KBM-7 (cell line): ENCODE results near the gene SBF2.
"Not testable (repeated sequence)": the region's sequence is repeated elsewhere in the genome, so short reads cannot be mapped to it uniquely, and the experiment has no call there.

Source experiments
- DNase-seq: peaks from one replicate; pipeline ENCODE4 v3.0.0-alpha.2; 2015
- in situ Hi-C: fragments of 300-500 bp; cut with MboI; formaldehyde crosslinking; loops from 2 replicates; pipeline ENCODE4 v1.14.3; 2020; ENCODE audit warnings: low sequenced_read_pairs, low pct_unique_long_range_greater_than_20kb, mixed read lengths

Gene SBF2

GRCh38 chr11:9955391-9955790 lies 338.6 kb downstream of the SBF2 start:
- no peak for DNase-seq
- in situ Hi-C loops, result loop anchor here (25.0 kb wide), 1 partner anchor 193 kb away; no protein-coding TSS in a partner anchor

GRCh38 chr11:9953994-9954626 lies 339.9 kb downstream of the SBF2 start:
- DNase-seq, result no peak
- in situ Hi-C loops, result loop anchor here (25.0 kb wide), 1 partner anchor 192 kb away; no protein-coding TSS in a partner anchor

GRCh38 chr11:9952511-9953196 lies 341.4 kb downstream of the SBF2 start:
- in situ Hi-C loops, result loop anchor here (25.0 kb wide), 1 partner anchor 190 kb away; no protein-coding TSS in a partner anchor
- no peak for DNase-seq

DNA sequence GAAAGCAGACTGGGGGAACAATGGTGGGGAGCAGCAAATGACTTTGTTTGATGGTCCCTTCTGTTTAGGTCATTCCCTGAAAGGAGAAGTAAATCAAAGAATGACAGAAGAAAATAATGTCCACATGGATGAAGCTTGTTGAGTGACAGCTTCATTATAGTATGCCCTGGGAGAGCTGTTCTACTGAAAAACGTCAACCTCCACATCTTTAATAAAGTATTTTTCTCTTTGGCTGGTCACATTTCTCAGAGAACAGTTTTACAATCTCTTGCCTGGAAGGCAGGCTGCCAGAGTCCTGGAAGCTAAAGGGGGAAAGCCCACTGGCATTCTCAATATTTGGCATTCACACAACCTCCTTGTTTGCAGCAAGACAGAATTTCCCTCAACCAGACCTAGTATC lies 342.2 kb downstream of the SBF2 start:
- in situ Hi-C loops, result loop anchor here (25.0 kb wide), 1 partner anchor 190 kb away; no protein-coding TSS in a partner anchor
- no peak for DNase-seq

DNA sequence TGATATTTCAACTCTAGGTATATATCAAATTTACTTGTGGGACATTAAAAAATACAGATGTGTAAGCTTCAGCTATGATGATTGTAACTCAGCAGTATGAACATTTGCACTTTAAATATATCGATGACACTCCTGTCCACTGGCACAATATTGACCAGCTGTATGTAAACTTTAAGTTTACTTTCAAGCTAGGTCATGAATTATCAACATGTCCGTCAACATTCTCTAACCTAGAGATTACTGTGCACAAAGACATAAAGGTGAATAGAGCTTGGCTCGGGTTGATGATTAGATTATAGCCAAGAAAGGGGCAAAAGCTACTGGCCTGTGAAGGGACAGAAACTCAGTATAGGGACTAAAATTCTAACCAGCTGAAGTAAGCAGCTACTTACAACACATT lies 343.6 kb downstream of the SBF2 start:
- in situ Hi-C loops, result loop anchor here (25.0 kb wide), 1 partner anchor 188 kb away; no protein-coding TSS in a partner anchor
- DNase-seq, result no peak

DNA sequence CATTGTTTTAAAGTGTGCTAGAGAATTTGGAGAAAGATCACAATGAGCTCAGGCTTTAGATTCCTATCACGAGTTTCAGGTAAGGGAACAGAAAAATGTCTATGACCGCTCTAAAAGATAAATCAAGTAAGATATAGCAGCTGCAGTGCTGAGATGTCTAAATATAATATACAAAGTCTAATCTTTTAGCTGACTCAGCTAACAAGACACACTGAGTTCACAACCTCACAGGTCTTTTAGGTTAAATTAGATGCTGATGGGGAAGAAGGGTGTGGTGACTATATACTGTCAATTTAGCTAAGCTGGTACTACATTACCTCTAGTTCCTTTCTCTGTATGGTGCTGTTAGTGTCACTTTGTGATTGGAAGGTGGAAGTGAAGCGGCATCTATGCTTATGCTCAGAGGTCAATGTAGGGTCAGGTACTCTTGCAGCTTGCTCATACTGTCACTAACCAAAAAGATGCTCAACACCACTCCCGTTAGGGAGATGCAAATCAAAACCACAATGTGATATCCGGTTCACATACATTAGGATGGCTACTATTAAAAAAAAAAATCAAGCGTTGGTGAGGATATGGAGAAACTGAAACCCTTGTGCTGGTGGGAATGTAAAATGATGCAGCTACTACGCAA lies 346.7 kb downstream of the SBF2 start:
- in situ Hi-C loops, result no loop called here
- no peak for DNase-seq

DNA sequence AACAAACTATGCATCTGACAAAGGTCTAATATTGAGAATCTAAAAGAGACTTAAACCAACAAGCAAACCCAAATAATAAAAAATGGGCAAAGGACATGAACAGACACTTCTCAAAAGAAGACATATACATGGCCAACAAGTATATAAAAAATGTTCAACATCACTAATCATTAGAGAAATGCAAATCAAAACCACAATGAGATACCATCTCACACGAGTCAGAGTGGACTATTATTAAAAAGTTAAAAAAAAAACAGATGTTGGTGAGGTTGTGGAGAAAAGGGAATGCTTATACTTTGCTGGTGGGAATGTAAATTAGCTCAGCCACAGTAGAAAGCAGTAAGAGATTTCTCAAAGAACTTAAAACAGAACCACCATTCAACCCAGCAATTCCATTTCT lies 348.3 kb downstream of the SBF2 start:
- in situ Hi-C loops, DNase-seq: not testable (repeated sequence)

GRCh38 chr11:9943386-9944110 lies 350.5 kb downstream of the SBF2 start:
- in situ Hi-C loops, result no loop called here

DNA sequence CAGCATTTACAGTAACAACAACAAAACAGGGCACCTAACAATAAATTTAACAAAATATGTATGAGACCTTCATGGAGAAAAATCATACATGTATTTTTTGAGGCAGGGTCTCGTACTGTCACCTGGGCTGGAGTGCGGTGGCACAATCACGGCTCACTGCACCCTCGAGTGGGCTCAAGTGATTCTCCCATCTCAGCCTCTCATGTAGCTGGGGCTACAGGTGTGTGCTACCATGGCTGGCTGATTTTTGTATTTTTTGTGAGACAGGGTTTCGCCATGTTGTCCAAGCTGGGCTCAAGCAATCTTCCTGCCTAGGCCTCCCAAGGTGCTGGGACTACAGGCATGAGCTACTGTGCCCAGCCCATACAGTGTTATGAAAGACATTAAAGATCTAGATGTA lies 352.0 kb downstream of the SBF2 start:
- no peak for DNase-seq
- in situ Hi-C loops, result no loop called here

More at GRCh38 chr11:9943386-9944110, 350.5 kb downstream of the SBF2 start:
- DNase-seq, result no peak

DNA sequence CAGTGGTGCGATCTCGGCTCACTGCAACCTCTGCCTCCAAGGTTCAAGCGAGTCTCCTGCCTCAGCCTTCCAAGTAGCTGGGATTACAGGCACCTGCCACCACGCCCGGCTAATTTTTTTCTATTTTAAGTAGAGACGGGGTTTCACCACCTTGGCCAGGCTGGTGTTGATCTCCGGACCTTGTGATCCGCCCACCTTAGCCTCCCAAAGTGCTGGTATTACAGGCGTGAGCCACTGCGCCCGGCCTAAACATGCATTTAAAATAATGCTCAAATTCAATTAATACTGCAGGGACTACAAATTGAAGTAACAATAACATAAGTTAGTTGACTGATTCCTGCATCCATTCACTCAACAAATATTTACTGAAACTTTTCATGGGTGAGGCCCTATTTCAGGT lies 354.9 kb downstream of the SBF2 start:
- DNase-seq, in situ Hi-C loops: not testable (repeated sequence)

- DNase-seq, result no peak
- in situ Hi-C loops, result no loop called here
These were observed 357.3 kb downstream of the SBF2 start for GRCh38 chr11:9936754-9937153.

DNA sequence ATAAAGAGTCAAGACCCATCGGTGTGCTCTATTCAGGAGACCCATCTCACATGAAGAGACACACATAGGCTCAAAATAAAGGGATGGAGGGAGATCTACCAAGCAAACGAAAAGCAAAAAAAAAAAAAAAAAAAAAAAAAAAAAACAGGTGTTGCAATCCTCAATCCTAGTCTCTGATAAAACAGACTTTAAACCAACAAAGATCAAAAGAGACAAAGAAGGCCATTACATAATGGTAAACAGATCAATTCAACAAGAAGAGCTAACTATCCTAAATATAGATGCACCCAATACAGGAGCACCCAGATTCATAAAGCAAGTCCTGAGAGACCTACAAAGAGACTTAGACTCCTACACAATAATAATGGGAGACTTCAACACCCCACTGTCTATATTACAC lies 361.2 kb downstream of the SBF2 start:
- DNase-seq, in situ Hi-C loops: not testable (repeated sequence)

DNA sequence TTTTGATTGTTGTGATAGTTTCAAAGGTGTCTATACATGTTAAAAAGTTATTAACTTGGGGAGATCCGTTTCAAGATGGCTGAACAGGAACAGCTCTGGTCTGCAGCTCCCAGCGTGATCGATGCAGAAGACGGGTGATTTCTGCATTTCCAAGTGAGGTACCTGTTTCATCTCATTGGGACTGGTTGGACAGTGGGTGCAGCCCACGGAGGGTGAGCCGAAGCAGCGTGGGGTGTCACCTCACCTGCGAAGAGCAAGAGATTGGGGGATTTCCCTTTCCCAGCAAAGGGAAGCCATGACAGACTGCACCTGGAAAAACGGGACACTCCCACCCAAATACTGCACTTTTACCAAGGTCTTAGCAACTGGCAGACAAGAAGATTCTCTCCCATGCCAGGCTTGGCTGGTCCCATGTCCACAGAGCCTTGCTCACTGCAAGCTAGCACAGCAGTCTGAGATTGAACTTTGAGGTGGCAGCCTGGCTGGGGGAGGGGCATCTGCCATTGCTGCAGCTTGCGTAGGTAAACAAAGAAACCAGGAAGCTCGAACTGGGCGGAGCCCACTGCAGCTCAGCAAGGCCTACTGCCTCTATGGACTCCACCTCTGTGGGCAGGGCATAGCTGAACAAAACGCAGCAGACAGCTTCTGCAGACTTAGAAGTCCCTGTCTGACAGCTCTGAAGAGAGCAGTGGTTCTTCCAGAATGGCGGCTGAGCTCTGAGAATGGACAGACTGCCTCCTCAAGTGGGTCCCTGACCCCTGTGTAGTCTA lies 363.3 kb downstream of the SBF2 start:
- DNase-seq, in situ Hi-C loops: not testable (repeated sequence)

GRCh38 chr11:9927670-9928069 lies 366.3 kb downstream of the SBF2 start:
- in situ Hi-C loops, result no loop called here
- DNase-seq, result no peak

GRCh38 chr11:9923280-9923679 lies 370.7 kb downstream of the SBF2 start:
- in situ Hi-C loops, result no loop called here
- DNase-seq, result no peak

DNA sequence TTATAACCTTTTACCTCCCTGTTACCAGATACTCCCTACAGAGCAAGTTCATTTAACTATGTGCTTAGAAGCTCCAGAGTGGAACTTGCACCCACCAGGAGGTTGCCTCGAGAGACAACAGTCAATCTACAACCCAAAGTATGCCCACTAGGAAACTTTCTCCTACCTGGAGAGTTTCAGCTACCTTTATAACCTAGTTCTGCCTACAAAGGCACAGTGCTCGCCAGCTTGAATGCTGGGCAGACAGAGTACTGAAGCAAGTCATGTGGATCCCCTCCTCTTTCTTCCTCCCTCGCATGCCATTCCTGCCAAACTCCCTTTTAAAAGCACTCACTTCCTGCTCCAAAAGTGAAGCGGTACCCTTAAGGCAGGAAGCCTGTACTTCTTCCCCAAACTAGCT lies 371.2 kb downstream of the SBF2 start:
- peak; percentile 31 for DNase-seq

GRCh38 chr11:9916480-9916879 lies 377.5 kb downstream of the SBF2 start:
- in situ Hi-C loops, result no loop called here
- no peak for DNase-seq

More for the DNA sequence above, 371.2 kb downstream of the SBF2 start:
- in situ Hi-C loops, result no loop called here

GRCh38 chr11:9914064-9914463 lies 380.0 kb downstream of the SBF2 start:
- in situ Hi-C loops, result no loop called here

More at GRCh38 chr11:9914064-9914463, 380.0 kb downstream of the SBF2 start:
- no peak for DNase-seq
